Stimulated activated naive CD4-positive, alpha-beta T cell treated with Interleukin-2 at 50 U/mL for 16 hours (primary cell): Measurements from ENCODE around the gene CSH1.
"Not testable (repeated sequence)": the region's sequence is repeated elsewhere in the genome, so short reads cannot be mapped to it uniquely, and the experiment has no call there.

Source experiments
- DNase-seq: peaks from one replicate; lab custom pipeline; 2025; lab: John Stamatoyannopoulos, UW

The CSH1 gene

DNA sequence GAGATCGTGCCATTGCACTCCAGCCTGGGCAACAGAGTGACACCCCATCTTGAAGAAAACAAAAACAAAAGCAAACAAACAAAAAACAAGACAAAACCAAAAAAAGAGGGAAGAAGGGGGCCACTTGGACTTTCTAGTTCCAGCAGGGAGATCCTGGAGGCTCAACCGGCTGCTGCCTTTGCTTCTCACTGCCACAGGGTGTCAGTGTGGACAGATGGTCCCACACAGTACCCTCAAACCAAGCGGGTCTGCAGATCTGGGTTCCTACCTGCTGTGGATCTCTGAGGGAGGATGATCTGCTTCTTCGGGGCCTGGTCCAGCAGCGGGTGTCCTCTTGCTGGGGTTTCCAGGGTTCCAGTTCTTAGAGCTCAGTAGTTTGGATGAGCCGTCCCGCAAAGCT, 29.7 kb downstream of the CSH1 start:
- DNase-seq, result not testable (repeated sequence)

DNA sequence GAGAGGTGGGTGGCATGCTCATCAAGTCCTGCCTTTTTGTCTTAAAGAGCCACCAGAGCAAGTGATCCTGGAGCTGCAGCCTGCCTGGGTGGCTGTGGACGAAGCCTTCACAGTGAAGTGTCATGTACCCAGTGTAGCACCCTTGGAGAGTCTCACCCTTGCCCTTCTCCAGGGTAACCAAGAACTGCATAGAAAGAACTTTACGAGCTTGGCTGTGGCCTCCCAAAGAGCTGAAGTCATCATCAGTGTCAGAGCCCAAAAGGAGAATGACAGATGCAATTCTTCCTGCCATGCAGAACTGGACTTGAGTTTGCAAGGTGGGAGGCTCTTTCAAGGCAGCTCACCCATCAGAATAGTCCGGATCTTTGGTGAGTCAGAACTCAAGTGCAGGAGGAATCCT, 37.1 kb downstream of the CSH1 start:
- DNase-seq, result no peak

DNA sequence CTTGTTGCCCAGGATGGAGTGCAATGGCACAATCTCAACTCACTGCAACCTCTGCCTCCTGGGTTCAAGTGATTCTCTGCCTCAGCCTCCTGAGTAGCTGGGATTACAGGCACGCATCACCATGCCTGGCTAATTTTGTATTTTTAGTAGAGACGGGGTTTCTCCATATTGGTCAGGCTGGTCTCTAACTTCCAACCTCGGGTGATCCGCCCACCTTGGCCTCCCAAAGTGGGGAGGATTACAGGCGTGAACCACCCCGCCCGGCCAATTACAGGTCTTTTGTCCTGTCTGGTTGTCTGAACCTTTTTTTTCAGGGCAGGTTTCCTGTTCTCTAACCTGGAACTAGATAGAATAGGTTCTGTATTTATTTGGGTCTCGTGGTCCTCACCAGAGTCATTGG, 39.9 kb downstream of the CSH1 start:
- DNase-seq, result not testable (repeated sequence)

DNA sequence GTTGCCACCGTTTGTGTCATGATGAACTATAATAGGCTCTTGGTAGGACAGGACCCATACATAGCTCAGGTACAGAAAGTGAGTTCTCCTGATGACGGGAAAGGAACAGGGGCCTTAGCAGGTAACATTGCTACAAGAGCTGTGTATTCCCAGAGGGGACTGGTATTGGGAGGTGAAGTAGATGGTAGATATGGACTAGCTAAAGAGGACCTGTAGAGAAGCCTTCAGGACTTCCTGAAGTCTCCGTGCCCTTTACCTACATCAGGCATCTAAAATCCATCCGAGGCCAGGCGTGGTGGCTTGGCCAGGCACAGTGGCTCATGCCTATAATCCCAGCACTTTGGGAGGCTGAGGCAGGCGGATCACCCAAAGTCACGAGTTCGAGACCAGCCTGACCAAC, 41.2 kb downstream of the CSH1 start:
- no peak for DNase-seq

DNA sequence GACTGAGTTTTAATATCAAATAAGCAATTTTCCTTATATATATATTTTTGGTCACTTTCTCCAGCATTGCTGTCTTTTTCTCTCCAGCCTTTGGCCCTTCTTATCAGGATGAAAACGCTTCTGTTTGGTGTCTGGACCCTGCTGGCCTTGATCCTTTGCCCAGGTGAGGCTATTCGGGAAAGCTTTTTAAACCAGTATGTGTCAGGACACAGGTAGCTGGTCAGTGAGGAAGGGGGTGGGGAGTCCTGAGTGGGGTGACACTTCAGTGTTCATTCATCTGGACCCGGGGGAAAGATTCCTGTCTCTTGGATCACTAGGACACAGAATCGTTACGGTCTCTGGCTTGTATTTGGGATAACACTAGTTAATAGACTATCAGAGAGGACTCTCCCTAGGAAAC, 41.7 kb downstream of the CSH1 start:
- no peak for DNase-seq

- no peak for DNase-seq
Measured at GRCh38 chr17:63853260-63853659, 43.1 kb downstream of the CSH1 start.

- DNase-seq, result no peak
Measured at GRCh38 chr17:63850401-63850800, 46.0 kb downstream of the CSH1 start.

DNA sequence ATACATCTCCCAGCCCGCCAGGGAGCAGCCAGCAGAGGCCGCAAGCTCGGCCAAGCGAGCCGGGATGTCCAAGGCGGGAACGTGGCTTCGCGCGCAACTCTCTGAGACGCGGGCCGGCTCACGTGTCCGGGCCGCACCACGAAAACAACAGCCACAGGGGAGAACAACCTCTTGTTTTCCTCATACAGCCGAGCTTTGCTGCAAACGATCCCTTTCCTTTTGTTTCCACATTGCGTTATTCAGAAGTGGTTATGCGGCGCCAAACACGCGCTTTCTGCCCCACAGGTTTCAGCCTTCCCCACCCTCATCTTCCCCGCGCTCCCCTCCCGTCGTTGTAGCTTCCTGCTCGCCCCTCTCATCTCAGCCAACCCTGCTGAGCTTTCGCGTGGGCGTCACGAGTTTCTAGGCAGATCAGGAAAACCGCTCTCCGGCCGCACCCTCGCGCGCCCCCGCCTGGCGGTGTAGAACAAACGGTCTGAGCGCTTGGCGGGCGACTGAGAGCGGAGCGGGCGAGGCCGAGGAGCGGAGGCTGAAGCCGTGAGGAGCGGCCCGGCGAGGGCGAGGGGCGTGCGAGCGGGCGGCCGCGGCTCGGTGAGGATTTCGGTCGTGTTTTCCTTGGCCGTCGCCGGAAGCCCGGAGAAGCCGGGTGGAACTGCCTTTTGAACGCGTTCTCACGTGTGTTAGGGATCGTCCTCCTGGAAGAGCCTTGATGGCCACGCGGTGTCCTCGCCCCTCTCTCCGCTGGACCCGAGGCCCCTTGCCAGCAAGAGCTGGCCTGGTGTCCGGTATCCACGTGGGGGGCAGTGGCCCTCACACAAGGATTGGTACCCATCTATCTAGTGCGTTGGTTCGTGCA, 47.3 kb downstream of the CSH1 start:
- peak; percentile 95 for DNase-seq

GRCh38 chr17:63847525-63848249, 48.7 kb downstream of the CSH1 start:
- DNase-seq, result no peak

- no peak for DNase-seq
Measured at GRCh38 chr17:63845509-63845908, 50.9 kb downstream of the CSH1 start.
